ENCODE measurements around the gene CASZ1.

DNA sequence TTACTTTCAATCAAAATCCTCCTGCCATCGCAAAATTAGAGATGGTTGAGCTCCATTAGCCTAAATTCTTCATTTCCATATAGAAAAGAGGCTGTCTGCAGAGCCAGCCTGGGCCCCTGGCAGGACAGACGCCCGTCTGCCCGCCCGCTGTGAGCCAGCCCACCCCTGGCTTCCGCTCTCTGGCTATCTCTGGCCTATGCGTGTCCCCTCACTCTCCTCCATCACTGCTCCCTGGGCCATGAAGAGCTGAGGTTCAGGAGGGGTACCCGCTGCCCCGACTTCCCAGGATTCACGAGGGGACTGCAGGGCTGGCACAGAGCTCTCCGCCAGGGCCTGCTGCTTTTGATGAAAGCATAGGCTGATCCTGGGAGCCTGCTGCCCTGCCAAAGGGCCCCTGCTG is 117.6 kb downstream of the CASZ1 start:
- TF ChIP-seq, protein P1, sequence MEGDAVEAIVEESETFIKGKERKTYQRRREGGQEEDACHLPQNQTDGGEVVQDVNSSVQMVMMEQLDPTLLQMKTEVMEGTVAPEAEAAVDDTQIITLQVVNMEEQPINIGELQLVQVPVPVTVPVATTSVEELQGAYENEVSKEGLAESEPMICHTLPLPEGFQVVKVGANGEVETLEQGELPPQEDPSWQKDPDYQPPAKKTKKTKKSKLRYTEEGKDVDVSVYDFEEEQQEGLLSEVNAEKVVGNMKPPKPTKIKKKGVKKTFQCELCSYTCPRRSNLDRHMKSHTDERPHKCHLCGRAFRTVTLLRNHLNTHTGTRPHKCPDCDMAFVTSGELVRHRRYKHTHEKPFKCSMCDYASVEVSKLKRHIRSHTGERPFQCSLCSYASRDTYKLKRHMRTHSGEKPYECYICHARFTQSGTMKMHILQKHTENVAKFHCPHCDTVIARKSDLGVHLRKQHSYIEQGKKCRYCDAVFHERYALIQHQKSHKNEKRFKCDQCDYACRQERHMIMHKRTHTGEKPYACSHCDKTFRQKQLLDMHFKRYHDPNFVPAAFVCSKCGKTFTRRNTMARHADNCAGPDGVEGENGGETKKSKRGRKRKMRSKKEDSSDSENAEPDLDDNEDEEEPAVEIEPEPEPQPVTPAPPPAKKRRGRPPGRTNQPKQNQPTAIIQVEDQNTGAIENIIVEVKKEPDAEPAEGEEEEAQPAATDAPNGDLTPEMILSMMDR (IDR thresholded peaks at IDR 0.05): no peak
- no peak for TF ChIP-seq EP300 (IDR thresholded peaks at IDR 0.05)
